K562 (cell line): Measurements from ENCODE around the gene GRIA4. TPM values are rescaled to one million over a fixed set of nuclear protein-coding genes. Genes with fewer than 3 reads are reported as not detected.

Experiments
- ATAC-seq: fragments of 200-7000 bp; cut with Tn5 transposase; 3 replicates; pipeline ENCODE4 v1.9.1; 2020; ENCODE audit warnings: moderate library complexity
- BruUV-seq: library from RNA; stranded (reverse); fragments of 400-500 nt; replicated peaks from 2 replicates; lab custom pipeline; 2021; lab: Mats Ljungman, UMichigan
- CTCF ChIA-PET: fragments of 300-600 bp; formaldehyde crosslinking; extraction: SDS; loops from one replicate; lab custom pipeline; 2021; ENCODE audit warnings: low intra/inter-chr PET ratio; lab: Yijun Ruan, JAX
- POLR2A ChIA-PET: fragments of 300-600, 350-650 bp; sonication (Branson Sonifier 250); formaldehyde crosslinking; extraction: SDS; loops from one replicate; lab custom pipeline; 2021; ENCODE audit warnings: antibody characterized with exemption, inconsistent platforms; lab: Yijun Ruan, JAX
- DNase-seq, 4 experiments: peaks; one replicate each; pipeline versions ENCODE4 v3.0.0 to v3.0.0-alpha.2; 2011 to 2018; ENCODE audit warnings: low spot score in 3 of 4, mixed read lengths in 3 of 4; ENCODE audit errors: extremely low read depth in 1 of 4
- FAIRE-seq: peaks from 2 replicates; lab custom pipeline; 2011; peaks lifted over from hg19 to GRCh38; lab: Jason Lieb, UNC
- H2AFZ ChIP-seq: 2 replicates; pipeline ENCODE4 v1.6.0; 2011; ENCODE audit warnings: low read depth, low read length, control low read depth, inconsistent platforms
- H3K27ac ChIP-seq: fragments of 200-600 bp; 3 replicates; pipeline ENCODE4 v1.8.0; 2011; ENCODE audit warnings: low read depth, mild to moderate bottlenecking, control low read depth, inconsistent platforms, low read length, moderate library complexity, mixed read lengths; ENCODE audit errors: extremely low read depth
- H3K27me3 ChIP-seq, 2 experiments: fragments of 300-600 bp in 1 of 2; 2 replicates in 1 of 2; 3 replicates in 1 of 2; pipeline versions ENCODE4 v1.6.0 to v1.8.0; 2011; ENCODE audit warnings: inconsistent platforms in 2 of 2, low read length in 2 of 2, mild to moderate bottlenecking in 1 of 2, mixed read lengths in 1 of 2, moderate library complexity in 1 of 2; ENCODE audit not compliant: control insufficient read depth in 2 of 2, insufficient read depth in 2 of 2
- H3K36me3 ChIP-seq: fragments of 300-600 bp; 3 replicates; pipeline ENCODE4 v1.8.0; 2011; ENCODE audit warnings: mild to moderate bottlenecking, low read length, inconsistent platforms; ENCODE audit not compliant: control insufficient read depth, insufficient read depth
- H3K4me1 ChIP-seq, 2 experiments: fragments of 200-600 bp in 1 of 2; replicated peaks in 1 of 2; 2 replicates in 1 of 2; 3 replicates in 1 of 2; pipeline versions ENCODE4 v1.5.1 to v1.8.0; 2011; ENCODE audit warnings: inconsistent platforms in 2 of 2, low read length in 2 of 2, mild to moderate bottlenecking in 1 of 2, mixed read lengths in 1 of 2, moderate library complexity in 1 of 2; ENCODE audit not compliant: control insufficient read depth in 2 of 2, insufficient read depth in 2 of 2
- H3K4me2 ChIP-seq: 2 replicates; pipeline ENCODE4 v1.6.1; 2011; ENCODE audit warnings: low read length, control low read depth, inconsistent platforms, mixed read lengths; ENCODE audit not compliant: insufficient read depth
- H3K4me3 ChIP-seq: fragments of 200-600 bp; sonication (generic), shearing (Covaris generic); 2 replicates; pipeline ENCODE4 v1.5.1; 2016; ENCODE audit warnings: control low read depth, inconsistent platforms
- H3K79me2 ChIP-seq: fragments of 200-600 bp; 3 replicates; pipeline ENCODE4 v1.8.0; 2011; ENCODE audit warnings: low read length, inconsistent platforms; ENCODE audit not compliant: control insufficient read depth, insufficient read depth
- H3K9ac ChIP-seq, 2 experiments: 2 replicates each; pipeline versions ENCODE4 v1.6.0 to v1.6.1; 2011; ENCODE audit warnings: low read depth in 2 of 2, low read length in 2 of 2, control low read depth in 1 of 2, inconsistent platforms in 1 of 2, mild to moderate bottlenecking in 1 of 2, mixed read lengths in 1 of 2; ENCODE audit not compliant: insufficient read depth in 1 of 2
- H3K9me1 ChIP-seq: one replicate; pipeline ENCODE4 v1.6.0; 2011; ENCODE audit warnings: inconsistent platforms, mild to moderate bottlenecking, low read length, moderate library complexity; ENCODE audit not compliant: control insufficient read depth, insufficient read depth
- H3K9me3 ChIP-seq: replicated peaks from 2 replicates; pipeline ENCODE4 v1.5.1; 2011; ENCODE audit warnings: low read depth, low read length, inconsistent platforms; ENCODE audit not compliant: control insufficient read depth, insufficient read depth
- H4K20me1 ChIP-seq: replicated peaks from 2 replicates; pipeline ENCODE4 v1.6.1; 2011; ENCODE audit warnings: low read length, inconsistent platforms, mixed read lengths; ENCODE audit not compliant: control insufficient read depth, insufficient read depth
- C11orf30 ChIP-seq: fragments of 450-650 bp; IDR thresholded peaks from 2 replicates; pipeline ENCODE4 v1.6.1; 2016; ENCODE audit warnings: low read depth, mild to moderate bottlenecking
- EP400 ChIP-seq: fragments of 450-650 bp; IDR thresholded peaks from 2 replicates; pipeline ENCODE4 v1.6.1; 2017; ENCODE audit warnings: antibody characterized with exemption, mild to moderate bottlenecking, moderate library complexity
- GATAD2A ChIP-seq: fragments of 450-650 bp; IDR thresholded peaks from 2 replicates; pipeline ENCODE4 v1.6.1; 2017
- HOXB6 ChIP-seq: fragments of 250-450 bp; sonication (Bioruptor Pico); IDR thresholded peaks from 2 replicates; pipeline ENCODE4 v1.5.1; 2022; ENCODE audit warnings: mild to moderate bottlenecking, borderline replicate concordance
- POLR2AphosphoS5 ChIP-seq: IDR thresholded peaks from 2 replicates; pipeline ENCODE4 v1.6.1; 2011; ENCODE audit warnings: mild to moderate bottlenecking, low read depth, low read length, moderate library complexity; ENCODE audit not compliant: control insufficient read depth, insufficient read depth
- RAD51 ChIP-seq: fragments of 450-650 bp; IDR thresholded peaks from 2 replicates; pipeline ENCODE4 v1.7.1; 2016; ENCODE audit warnings: low read depth, mild to moderate bottlenecking, borderline replicate concordance
- ZNF12 ChIP-seq: sonication (generic); formaldehyde crosslinking; IDR thresholded peaks from 2 replicates; pipeline ENCODE4 v1.4.0; 2020; ENCODE audit warnings: mild to moderate bottlenecking, missing genetic modification reagents
- ZNF316 ChIP-seq: fragments of 450-650 bp; IDR thresholded peaks from 2 replicates; pipeline ENCODE4 v1.6.1; 2016
- ZZZ3 ChIP-seq: fragments of 450-650 bp; IDR thresholded peaks from 2 replicates; pipeline ENCODE4 v1.6.1; 2016; ENCODE audit warnings: antibody characterized with exemption, mild to moderate bottlenecking, moderate library complexity
- WGBS: fragments of 100-300 bp; shearing (Covaris generic); methylation state at CpG from one replicate; pipeline ENCODE4 v1.1.6; 2016; ENCODE audit warnings: low coverage, mixed read lengths; ENCODE audit not compliant: insufficient coverage; ENCODE audit errors: missing lambda C conversion rate; 5-methylcytosine and 5-hydroxymethylcytosine counted together
- in situ Hi-C: fragments of 300-500 bp; cut with MboI; formaldehyde crosslinking; loops from 4 replicates; pipeline ENCODE4 v1.15.0; 2018; ENCODE audit warnings: inconsistent platforms, mixed read lengths
- intact Hi-C: fragments of 100-400 bp; cut with micrococcal nuclease; formaldehyde crosslinking; loops from 2 replicates; pipeline ENCODE4 v1.14.2; 2022
- polyA plus RNA-seq, 8 experiments: library from polyadenylated mRNA; depleted of rRNA in 4 of 8; stranded (reverse) in 5 of 8; unstranded in 3 of 8; fragments of >200 nt; fragmentation: Nextera tagmentation in 2 of 8; fragmentation: Illumina TruSeq in 1 of 8; extraction: Ambion mirVana in 2 of 8; extraction: Trizol in 1 of 8; gene quantifications; 2 replicates each; pipeline versions ENCODE4 v1.2.1 to v1.2.3, GENCODE V29; 2011 to 2014; ENCODE audit warnings: inconsistent platforms in 1 of 8, missing spikeins in 1 of 8
- total RNA-seq, 7 experiments: library from RNA; depleted of rRNA in 6 of 7; stranded (reverse); fragments of >200 nt in 6 of 7; fragmentation: Illumina TruSeq in 2 of 7; extraction: Trizol in 2 of 7; gene quantifications; 2 replicates each; pipeline versions ENCODE4 v1.2.1 to v1.2.3, GENCODE V29; 2011 to 2021; ENCODE audit warnings: low replicate concordance in 1 of 7
- TF ChIP-seq, protein P1 (sequence below): fragments of 450-650 bp; IDR thresholded peaks from 2 replicates; pipeline ENCODE4 v1.6.1; 2017; ENCODE audit warnings: mild to moderate bottlenecking, moderate library complexity

GRIA4 gene
- total and polyA plus RNA-seq, 9 of the 15 experiments (the other 6 are each of a cell fraction or from before 2014, with no cell fraction given): not detected

DNA sequence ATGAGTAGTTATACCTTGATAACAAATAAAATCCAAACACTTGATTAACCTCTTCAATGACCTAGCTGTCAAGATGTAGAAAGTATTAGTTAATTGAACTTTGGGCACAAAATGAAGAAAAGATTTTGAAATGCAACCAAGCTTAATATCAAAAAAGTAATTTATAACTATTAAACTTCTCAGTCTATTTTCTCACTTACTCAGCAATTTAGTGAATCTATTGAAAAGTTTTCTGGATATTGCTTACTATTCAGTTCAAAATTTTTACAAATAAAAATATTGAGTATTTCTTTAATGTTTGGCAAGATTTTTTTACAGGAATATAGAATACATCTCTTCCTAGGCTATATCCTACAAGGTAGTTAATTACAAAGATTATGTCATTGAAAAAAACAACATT lies 192.5 kb downstream of the GRIA4 start:
- H3K4me3 ChIP-seq: no peak overlapping the region
- H3K27me3 ChIP-seq: no peaks in the 10 kb centered on the region
- CTCF ChIA-PET: no interaction called here
- ATAC-seq: no peak
- FAIRE-seq: no peak
- no peak for DNase-seq
- no peaks in the 10 kb centered on the region for H3K36me3 ChIP-seq
- no peak overlapping the region for H2AFZ ChIP-seq
- in situ Hi-C loops: no loop called here
- no peaks in the 10 kb centered on the region for H3K9me1 ChIP-seq
- no peak for TF ChIP-seq EP400
- TF ChIP-seq ZNF316: peak; percentile 62; the same call in 1 of the 2 replicates
- no peak for TF ChIP-seq RAD51
- TF ChIP-seq ZNF12 (CRISPR knock-in tag): no peak
- TF ChIP-seq C11orf30: peak; percentile 30; the same call in 1 of the 2 replicates
- TF ChIP-seq, all 486 proteins: peak for 2
- Histone ChIP-seq H3K27ac (no peak overlapping the region), H3K79me2 (no peaks in the 10 kb centered on the region), H3K4me1 (no peaks in the 10 kb centered on the region), H3K9me3 (no peaks in the 10 kb centered on the region), H4K20me1 (no peaks in the 10 kb centered on the region), H3K4me2 (no peak overlapping the region), H3K9ac (no peak overlapping the region)
- POLR2A ChIA-PET: no interaction called here
- BruUV-seq: no TSS peak
- intact Hi-C loops: no loop called here

GRCh38 chr11:105811242-105811641 lies 201.4 kb downstream of the GRIA4 start:
- DNase-seq (no peak), FAIRE-seq (no peak), ATAC-seq (no peak)
- no peaks in the 10 kb centered on the region for H3K4me1 ChIP-seq
- H3K79me2 ChIP-seq: no peaks in the 10 kb centered on the region
- ChIA-PET POLR2A (no interaction called here), CTCF (no interaction called here)
- H3K4me2 ChIP-seq: no peak overlapping the region
- H2AFZ ChIP-seq: no peak overlapping the region
- H4K20me1 ChIP-seq: no peaks in the 10 kb centered on the region
- H3K27ac ChIP-seq: no peak overlapping the region
- no peaks in the 10 kb centered on the region; the same call in 1 of the 2 replicates for H3K9me3 ChIP-seq
- WGBS: 2% methylated on average over 5 of the region's 5 CpGs
- intact Hi-C loops: no loop called here
- no peak overlapping the region for H3K9ac ChIP-seq
- TF ChIP-seq ZNF12 (CRISPR knock-in tag): no peak
- TF ChIP-seq, protein P1, sequence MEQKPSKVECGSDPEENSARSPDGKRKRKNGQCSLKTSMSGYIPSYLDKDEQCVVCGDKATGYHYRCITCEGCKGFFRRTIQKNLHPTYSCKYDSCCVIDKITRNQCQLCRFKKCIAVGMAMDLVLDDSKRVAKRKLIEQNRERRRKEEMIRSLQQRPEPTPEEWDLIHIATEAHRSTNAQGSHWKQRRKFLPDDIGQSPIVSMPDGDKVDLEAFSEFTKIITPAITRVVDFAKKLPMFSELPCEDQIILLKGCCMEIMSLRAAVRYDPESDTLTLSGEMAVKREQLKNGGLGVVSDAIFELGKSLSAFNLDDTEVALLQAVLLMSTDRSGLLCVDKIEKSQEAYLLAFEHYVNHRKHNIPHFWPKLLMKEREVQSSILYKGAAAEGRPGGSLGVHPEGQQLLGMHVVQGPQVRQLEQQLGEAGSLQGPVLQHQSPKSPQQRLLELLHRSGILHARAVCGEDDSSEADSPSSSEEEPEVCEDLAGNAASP: no peak
- TF ChIP-seq POLR2AphosphoS5: no peak
- no peak for TF ChIP-seq HOXB6 (CRISPR knock-in tag)
- TF ChIP-seq ZZZ3: no peak
- no peak for TF ChIP-seq GATAD2A
- in situ Hi-C loops: no loop called here
- H3K9me1 ChIP-seq: no peaks in the 10 kb centered on the region
- H3K27me3 ChIP-seq: no peaks in the 10 kb centered on the region
- no TSS peak for BruUV-seq
- no peaks in the 10 kb centered on the region for H3K36me3 ChIP-seq
- no peak overlapping the region for H3K4me3 ChIP-seq
